ENCODE data around the gene TRPV5. TPM values are rescaled to one million over a fixed set of nuclear protein-coding genes. Genes with fewer than 3 reads are reported as not detected.

TRPV5 gene
- total RNA-seq, 4 donors from 2014 or later = not detected

DNA sequence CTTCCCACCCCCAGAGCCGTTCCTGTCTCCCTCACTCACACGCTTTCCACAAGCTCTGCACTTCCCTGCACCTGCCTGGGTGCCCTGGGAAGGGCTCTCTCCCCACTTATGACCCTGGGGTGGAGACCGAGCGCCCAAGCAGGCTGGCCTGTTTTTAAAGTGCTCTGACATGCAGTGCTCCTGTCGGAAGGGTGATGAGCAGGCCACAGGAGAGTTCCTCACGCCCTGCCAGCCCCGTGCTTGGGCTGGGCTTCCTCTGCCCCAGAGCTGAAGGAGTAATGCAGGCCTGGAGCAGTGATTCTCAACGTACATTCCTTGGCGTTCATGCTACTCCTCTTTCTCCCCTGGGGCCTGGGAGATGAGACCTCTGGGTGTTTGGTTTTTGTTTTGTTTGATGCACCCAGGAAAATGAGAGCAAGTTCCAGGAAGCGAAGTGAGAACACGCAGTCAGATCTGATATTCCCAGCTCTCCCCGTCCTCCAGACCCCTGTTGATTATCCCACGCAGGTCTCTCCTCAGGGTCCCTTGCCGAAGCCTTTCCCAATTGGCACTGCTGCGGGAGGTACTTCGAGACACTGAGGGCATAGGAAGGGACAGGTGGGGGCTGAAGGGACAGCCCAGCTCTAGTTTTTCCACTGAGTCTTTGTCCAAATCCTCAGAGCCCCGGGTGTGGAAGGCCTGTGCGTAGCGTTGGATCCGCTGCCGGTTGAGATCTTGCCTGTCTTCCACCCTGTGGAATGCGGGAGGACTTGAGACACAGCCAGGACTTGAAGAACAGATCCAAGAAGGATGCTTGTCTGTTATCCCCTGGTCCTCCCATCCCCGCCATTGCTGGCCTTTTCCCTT lies 62.1 kb downstream of the TRPV5 start:
- H3K4me3 ChIP-seq = no peak overlapping the region
- no peaks in the 10 kb centered on the region for H3K9me3 ChIP-seq
- no peaks in the 10 kb centered on the region for H3K4me1 ChIP-seq
- peaks cover 0 to 73% (median 0%) of the 10 kb centered on the region in 3 donors for H3K36me3 ChIP-seq
- no peak for TF ChIP-seq CTCF (IDR thresholded peaks at IDR 0.05)
- TF ChIP-seq POLR2A (IDR thresholded peaks at IDR 0.05) = no peak
- no peak for DNase-seq
- 82% methylated on average over 14 to 19 of the region's 23 CpGs for WGBS, 2 donors
- no peaks in the 10 kb centered on the region for H3K27me3 ChIP-seq
- H3K27ac ChIP-seq = no peak overlapping the region
- intact Hi-C loops (cut with DNase I) = loop anchor here (10.0 kb wide), 1 partner anchor 133 kb away; no protein-coding TSS in a partner anchor

GRCh38 chr7:142870566-142871259 lies 62.8 kb downstream of the TRPV5 start:
- no peak overlapping the region for H3K4me3 ChIP-seq
- H3K9me3 ChIP-seq = no peaks in the 10 kb centered on the region
- peaks cover 0 to 5% (median 2%) of the 10 kb centered on the region in 3 donors for H3K4me1 ChIP-seq
- 83 to 90% methylated on average over 7 of the region's 14 CpGs for WGBS, 2 donors
- intact Hi-C loops (cut with DNase I) = loop anchor here (10.0 kb wide), 1 partner anchor 134 kb away; no protein-coding TSS in a partner anchor
- no peak for TF ChIP-seq POLR2A (IDR thresholded peaks at IDR 0.05)
- no peak for TF ChIP-seq CTCF (IDR thresholded peaks at IDR 0.05)
- H3K27me3 ChIP-seq = no peaks in the 10 kb centered on the region
- peaks cover 0 to 73% (median 0%) of the 10 kb centered on the region in 3 donors for H3K36me3 ChIP-seq
- H3K27ac ChIP-seq = no peak overlapping the region
- DNase-seq = no peak

DNA sequence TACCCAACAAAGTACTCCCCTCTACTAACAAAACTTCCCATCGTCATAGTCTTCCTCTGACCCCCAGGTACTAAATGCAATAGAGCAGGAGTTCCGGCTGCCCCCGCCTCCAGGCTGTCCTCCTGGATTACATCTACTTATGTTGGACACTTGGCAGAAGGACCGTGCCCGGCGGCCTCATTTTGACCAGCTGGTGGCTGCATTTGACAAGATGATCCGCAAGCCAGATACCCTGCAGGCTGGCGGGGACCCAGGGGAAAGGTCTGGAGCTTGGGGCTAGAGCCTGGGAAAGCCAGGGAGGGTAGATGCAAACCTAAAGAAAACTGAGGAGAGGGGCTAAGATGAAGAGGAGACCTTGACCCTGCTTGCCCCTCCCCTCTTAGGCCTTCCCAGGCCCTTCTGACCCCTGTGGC lies 63.4 kb downstream of the TRPV5 start:
- no peaks in the 10 kb centered on the region for H3K9me3 ChIP-seq
- no peak for DNase-seq
- no peak overlapping the region for H3K27ac ChIP-seq
- H3K4me3 ChIP-seq = no peak overlapping the region
- intact Hi-C loops (cut with DNase I) = loop anchor here (10.0 kb wide), 1 partner anchor 135 kb away; no protein-coding TSS in a partner anchor
- WGBS, 2 donors = 76 to 86% methylated on average over 4 to 5 of the region's 8 CpGs
- H3K4me1 ChIP-seq = peaks cover 0 to 11% (median 8%) of the 10 kb centered on the region in 3 donors
- TF ChIP-seq CTCF (IDR thresholded peaks at IDR 0.05) (no peak), POLR2A (IDR thresholded peaks at IDR 0.05) (no peak)
- H3K36me3 ChIP-seq = peaks cover 0 to 68% (median 0%) of the 10 kb centered on the region in 3 donors
- H3K27me3 ChIP-seq = no peaks in the 10 kb centered on the region

- peaks cover 0 to 18% (median 8%) of the 10 kb centered on the region in 3 donors for H3K4me1 ChIP-seq
- H3K27ac ChIP-seq = no peak overlapping the region
- DNase-seq = no peak
- no peak overlapping the region for H3K4me3 ChIP-seq
- TF ChIP-seq CTCF (IDR thresholded peaks at IDR 0.05) = no peak
- intact Hi-C loops (cut with DNase I) = no loop called here
- H3K27me3 ChIP-seq = no peaks in the 10 kb centered on the region
- no peaks in the 10 kb centered on the region for H3K9me3 ChIP-seq
- H3K36me3 ChIP-seq = peaks cover 0 to 66% (median 0%) of the 10 kb centered on the region in 3 donors
- WGBS, 2 donors = 57 to 69% methylated on average over 2 of the region's 2 CpGs
Observed at GRCh38 chr7:142869434-142869833, 64.1 kb downstream of the TRPV5 start.

GRCh38 chr7:142868986-142869415 lies 64.5 kb downstream of the TRPV5 start:
- Histone ChIP-seq H3K36me3 (peaks cover 0 to 69% (median 0%) of the 10 kb centered on the region in 3 donors), H3K27ac (no peak overlapping the region), H3K9me3 (no peaks in the 10 kb centered on the region), H3K4me3 (no peak overlapping the region), H3K4me1 (peaks cover 0 to 22% (median 8%) of the 10 kb centered on the region in 3 donors), H3K27me3 (no peaks in the 10 kb centered on the region)
- TF ChIP-seq POLR2A (IDR thresholded peaks at IDR 0.05) (no peak), CTCF (IDR thresholded peaks at IDR 0.05) (no peak)
- whole genome bisulfite sequencing, 2 donors = 87 to 88% methylated on average over 6 to 8 of the region's 11 CpGs
- intact Hi-C loops (cut with DNase I) = no loop called here
- no peak for DNase-seq
